Activated CD4-positive, alpha-beta T cell treated with anti-CD3 and anti-CD28 coated beads, Interleukin-2, amount 50 U/mL, for 4 hours (primary cell): ENCODE measurements around the gene ZNHIT6.
"Not testable (repeated sequence)": the region's sequence is repeated elsewhere in the genome, so short reads cannot be mapped to it uniquely, and the experiment has no call there.

Source experiments
- DNase-seq, 2 experiments: peaks; one replicate each; pipeline ENCODE4 v3.0.0-alpha.2; 2020

ZNHIT6 gene

DNA sequence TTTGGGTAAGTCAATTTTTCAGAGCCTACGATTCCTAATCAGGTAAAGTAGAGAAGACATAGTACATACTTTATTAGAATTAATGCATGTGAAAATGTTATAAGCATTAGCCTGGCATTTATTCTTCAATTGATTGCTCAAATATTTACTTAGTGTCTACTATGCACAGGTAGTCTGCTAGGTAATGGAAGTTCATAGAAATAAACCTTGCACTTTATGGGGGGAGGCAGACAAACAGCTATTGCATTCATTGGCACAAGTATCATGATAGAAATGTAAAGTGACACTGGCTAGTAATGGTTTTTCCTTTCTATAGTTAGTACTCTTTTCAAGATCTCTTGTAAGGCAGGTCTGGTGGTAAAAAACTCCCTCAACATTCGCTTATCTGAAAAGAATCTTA is 44.9 kb downstream of the ZNHIT6 start:
- DNase-seq: no peak

DNA sequence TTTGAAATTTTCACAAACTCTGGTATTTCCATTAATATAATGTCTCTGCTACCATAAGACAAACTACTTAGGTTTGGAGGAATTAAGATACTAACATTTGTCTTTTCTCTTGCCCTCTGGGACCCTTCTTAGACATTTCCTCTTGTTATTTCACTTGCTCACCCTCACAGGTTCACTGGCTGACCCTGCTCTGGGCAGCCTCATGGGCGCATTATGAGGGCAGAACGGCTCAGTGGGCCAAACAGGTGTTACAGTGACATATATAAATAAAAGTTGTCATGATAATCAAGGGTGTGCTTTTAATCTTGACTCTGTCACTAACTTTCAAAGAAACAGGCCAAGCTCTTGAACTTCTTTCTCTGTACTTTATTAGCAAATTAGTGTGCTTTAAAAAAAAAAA is 46.5 kb downstream of the ZNHIT6 start:
- DNase-seq: no peak

DNA sequence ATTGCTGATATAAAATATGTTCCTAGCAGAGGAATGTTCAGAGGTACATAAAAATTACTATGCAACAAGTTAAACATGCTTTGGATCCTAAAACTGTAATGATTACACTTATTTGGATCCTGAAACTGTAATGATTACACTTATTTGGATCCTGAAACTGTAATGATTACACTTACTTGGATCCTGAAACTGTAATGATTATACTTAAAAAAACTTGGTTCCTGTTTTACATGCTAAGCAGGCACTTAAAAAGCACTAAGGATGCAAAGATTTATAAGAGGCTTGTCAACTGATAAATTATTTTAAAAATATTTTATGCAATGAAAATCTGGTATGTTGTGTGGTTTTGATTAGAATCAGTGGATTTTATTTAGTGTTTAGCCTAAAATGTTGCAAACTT is 47.7 kb downstream of the ZNHIT6 start:
- DNase-seq: no peak

DNA sequence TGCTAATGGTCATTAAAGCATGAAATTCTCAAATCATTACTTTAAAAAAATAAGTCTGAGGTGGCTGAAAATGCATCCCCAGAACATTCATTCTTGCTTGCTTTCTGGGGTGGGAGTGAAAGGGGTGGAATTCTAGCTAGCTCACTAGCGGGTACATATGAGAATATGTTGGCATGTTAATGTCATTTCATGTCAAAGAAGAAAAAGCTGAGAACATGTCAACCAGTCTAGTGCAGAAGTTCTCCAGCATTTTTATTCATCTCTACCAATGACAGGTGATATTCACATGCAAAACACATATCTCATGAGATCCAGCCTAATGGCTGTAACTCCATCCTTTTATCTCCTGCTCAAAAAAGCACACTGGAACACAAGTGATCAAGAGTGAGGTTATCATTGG is 49.1 kb downstream of the ZNHIT6 start:
- no peak for DNase-seq

DNA sequence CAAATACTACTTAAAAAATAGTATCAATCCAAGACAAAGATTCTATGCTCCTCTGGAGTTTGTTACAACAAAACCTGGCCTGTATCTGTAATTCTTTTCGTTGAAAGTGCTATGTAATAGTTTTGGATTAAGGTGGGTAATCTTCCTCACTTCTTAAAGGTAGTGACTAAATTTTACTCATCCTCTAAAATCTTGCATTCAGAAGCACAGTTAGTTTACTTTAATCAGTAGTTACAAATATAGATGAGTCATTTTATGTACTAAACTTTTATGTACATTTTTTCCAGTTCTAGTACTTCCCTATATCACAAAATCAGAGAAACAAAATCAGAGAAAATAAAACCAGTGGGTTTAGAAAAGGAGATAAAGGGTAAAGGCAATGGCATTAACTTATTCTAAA is 51.3 kb downstream of the ZNHIT6 start:
- DNase-seq: no peak

DNA sequence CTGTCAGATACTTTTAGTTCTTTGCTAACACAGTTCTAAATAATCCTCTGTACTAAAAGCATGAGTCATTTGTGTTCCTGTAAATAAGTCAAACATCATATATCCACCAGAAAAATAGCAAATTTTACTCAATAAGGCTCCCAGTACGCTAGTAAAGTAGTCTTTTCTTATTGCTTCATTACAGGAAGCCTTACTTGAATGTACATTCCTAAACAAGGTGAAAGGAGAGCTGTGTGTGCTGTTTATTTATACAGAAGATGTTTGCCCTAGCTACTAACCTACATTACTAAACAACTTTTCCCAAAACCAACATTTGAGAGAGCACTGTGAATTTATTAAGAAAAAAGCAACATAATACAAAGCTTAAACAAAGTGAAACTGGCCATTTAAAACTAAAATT is 52.0 kb downstream of the ZNHIT6 start:
- DNase-seq: no peak

DNA sequence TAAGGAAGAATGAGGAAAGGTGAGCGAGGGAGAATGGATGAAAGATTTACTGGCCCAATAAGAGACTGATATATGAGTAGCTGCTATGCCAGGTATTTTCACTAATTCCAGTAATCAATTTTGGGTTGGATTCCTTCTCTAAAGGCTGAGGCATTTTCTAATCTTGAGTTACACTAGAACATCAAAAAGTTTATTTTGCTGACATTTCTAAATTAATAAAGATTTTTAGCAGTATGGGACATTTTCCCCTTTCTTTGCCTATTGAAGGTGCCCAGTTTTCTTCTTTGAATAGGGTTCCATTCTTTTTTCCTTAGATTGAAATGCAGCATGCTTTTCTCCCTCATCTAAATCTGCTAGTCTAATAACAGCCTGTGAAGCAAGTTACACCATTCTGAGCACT is 52.9 kb downstream of the ZNHIT6 start:
- DNase-seq: no peak

DNA sequence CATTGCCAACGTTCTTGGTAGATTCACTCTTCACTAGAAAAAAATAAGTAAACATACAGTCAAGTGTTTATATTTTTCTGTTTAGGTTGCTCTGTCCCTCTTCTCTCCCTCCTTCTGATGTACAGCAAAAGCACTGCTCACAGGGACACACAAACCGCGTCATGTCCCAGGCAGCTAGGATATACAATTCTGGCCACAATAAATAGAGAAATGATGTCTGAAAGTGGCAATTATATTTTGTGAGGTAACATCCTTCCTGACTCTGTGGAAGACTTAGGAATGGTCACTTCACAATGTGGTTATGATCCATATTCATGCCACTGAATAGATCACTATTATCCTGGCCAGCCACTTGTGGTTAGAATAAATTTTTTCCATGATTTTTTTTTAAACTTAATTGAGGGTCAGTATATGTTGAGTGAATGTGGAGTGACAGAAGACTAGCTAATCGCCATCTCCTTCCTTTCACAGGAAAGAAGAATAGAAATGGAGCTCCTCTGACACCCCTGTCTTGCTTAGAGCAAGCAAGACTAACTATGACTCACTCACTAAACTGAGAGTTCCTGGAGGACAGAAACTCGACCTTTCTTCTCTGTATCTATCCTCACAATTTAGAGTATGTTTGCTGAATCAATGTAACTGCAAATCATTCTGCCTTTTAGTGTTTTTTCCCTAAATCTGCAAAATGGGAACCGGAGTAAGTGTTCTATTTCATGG is 54.0 kb downstream of the ZNHIT6 start:
- no peak for DNase-seq

DNA sequence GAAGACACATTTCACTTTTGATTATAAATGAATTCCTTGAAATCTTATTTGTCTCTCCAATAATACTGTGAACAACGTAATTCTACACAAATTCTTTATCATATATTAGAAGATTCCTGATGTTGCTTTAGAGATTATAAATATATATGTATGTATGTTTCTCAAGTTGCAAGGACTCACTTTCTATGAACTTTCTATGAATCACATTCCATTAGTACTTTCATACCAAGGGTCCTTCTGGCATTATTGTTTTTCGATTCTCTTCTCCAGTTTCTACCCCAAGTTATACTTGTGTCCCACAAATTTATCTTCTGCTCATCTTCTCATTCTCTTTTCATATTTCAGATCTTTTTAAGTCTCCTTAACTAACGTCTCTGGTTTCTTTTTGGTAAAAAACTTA is 55.9 kb downstream of the ZNHIT6 start:
- no peak for DNase-seq

DNA sequence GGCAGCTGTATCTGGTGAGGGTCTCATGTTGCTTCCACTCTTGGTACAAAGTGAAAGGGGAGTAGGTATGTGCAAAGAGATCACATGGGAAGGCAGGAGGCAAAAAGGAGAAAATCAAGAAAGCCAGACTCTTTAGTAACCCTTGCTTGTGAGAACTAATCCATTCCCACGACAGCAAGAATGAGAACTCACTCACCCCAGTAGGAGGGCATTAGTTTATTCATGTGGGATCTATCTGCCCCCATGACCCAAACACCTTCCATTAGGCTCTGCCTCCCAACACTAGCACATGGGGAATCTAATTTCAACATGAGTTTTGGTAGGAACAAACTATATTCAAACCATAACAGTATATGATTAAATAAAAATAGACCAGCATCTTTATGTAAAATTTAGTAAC is 57.6 kb downstream of the ZNHIT6 start:
- DNase-seq: no peak

DNA sequence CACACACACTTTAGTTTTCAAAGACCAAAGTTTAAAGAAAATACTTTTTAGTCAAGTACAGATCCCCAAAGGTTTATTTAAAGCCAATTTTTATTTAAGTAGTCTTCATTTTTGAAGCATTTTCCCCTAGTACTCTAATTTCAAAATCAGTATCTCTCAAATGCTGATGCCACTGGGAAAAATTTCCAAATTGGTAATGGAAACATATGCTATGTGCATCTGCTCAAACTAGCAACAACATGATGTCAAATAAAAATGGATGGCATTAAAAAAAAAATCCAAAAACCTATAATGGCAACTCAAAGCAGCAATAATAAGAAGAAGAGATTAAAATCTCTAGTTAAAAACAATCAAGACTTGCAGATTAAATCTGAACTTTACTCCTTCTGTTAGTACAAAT is 58.6 kb downstream of the ZNHIT6 start:
- DNase-seq: no peak

DNA sequence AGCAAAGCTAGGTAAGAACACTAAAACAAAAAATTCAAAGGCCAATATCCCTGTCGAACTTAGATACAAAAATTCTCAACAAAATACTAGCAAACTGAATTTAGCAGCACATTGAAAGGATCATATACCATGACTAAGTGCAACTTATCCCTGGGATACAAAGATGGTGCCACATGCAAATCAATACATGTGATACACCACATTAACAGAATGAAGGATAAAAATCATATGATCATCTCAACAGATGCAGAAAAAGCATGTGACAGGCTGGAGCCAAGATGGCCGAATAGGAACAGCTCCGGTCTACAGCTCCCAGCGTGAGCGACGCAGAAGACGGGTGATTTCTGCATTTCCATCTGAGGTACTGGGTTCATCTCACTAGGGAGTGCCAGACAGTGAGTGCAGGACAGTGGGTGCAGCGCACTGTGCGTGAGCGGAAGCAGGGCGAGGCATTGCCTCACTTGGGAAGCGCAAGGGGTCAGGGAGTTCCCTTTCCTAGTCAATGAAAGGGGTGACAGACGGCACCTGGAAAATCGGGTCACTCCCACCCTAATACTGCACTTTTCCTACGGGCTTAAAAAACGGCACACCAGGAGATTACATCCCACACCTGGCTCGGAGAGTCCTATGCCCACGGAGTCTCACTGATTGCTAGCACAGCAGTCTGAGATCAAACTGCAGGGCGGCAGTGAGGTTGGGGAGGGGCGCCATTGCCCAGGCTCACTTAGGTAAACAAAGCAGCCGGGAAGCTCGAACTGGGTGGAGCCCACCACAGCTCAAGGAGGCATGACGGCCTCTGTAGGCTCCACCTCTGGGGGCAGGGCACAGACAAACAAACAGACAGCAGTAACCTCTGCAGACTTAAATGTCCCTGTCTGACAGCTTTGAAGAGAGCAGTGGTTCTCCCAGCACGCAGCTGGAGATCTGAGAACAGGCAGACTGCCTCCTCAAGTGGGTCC is 66.4 kb downstream of the ZNHIT6 start:
- not testable (repeated sequence) for DNase-seq

DNA sequence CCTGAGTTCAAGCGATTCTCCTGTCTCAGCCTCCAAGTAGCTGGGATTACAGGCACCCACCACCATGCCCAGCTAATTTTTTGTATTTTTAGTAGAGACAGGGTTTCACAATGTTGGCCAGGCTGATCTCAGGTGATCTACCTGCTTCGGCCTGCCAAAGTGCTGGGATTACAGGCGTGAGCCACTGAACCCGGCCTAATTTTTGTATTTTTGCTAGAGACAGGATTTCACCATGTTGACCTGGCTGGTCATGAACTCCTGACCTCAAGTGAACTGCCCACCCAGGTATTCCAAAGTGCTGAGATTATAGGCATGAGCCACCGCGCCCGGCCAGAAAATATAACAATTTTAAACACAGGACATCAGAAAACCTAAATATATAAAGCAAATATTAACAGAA is 68.3 kb downstream of the ZNHIT6 start:
- not testable (repeated sequence) for DNase-seq

DNA sequence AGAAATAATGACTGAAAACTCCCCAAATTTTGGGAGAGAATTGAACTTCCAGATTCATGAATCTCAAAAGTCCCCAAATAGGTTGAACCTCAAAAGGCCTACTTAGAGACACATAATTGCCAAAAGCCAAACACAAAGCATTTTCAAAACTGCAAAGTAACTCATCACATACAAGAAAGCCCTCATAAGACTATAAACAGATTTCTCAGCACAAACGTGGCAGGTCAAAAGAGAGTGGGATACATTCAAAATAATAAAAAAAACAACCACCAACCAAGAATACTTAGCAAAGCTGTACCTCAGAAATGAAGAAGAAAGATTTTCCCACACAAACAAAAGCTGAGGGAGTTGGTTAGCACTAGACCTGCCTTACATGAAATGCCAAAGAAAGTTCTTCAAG is 69.8 kb downstream of the ZNHIT6 start:
- DNase-seq: no peak

DNA sequence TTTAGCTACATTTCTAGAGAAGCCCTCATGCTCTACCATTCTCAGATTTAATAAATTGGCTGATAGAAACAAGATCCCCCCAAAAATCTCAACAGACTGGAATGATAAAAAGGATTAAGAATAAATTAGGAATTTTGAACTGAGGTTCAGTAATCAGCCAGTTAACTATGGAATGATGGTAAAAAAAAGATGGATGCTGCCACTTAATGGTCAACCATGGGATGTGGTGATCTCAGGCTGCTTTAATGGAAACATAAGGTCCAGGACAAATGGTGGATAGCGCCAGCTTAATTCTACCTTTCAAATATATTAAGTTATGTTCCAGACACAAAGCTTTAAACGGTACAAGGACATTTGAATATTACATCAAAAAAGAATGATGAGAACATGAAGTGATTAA is 77.7 kb downstream of the ZNHIT6 start:
- DNase-seq: no peak

DNA sequence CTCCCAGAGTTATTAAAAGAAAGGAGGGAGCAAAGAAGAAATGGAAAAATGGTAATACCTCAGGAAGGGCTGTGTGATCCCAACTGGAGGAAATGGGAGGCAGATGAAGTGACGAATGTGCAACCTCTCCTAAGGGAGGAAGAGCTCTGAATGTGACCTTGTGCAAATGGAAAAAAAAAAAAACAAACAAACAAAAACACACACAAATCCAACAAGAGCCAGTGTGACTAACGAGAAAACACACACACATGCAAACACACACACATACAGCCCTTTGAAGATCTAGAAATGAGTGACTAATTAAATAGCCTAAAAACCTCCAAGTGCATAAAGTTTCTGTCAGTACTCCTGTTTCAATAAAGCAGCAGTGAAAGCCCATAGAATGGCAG is 78.7 kb downstream of the ZNHIT6 start:
- no peak for DNase-seq

DNA sequence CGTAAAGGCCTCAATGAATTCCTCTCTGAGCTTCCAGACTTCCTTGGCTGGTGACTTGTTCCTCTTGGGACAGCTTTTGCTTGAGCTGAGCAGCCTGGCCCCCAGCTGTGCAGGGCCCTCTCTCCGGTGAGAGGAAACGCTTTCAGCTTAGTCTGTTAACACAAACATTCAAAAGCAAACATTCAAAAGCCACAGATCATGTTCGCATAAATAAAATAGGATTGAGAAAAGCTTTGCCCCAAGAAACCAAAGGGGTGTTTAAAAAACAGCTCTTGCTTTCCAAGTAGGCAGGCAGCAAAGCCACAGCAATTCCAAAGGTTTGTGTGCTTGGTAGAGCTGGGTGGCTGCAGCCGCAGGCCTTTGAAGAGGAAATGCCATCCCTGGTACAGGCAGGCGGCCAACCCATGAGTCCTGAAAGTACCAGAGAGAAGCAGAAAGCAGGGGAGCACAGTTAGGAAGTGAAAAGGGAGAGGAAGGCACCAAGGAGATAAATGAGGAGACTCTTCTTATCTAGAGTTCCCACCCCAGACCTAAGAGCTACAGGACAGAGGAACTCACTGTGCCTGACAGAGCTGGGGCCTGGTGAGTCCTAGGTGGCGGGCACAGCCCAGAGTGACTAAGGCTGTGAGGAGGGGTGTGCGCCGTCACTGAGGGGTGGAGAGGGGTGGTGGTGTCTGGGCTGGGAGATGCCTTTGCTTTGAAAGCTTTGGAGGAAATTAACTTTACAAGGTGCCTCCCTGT is 79.3 kb downstream of the ZNHIT6 start:
- no peak for DNase-seq

DNA sequence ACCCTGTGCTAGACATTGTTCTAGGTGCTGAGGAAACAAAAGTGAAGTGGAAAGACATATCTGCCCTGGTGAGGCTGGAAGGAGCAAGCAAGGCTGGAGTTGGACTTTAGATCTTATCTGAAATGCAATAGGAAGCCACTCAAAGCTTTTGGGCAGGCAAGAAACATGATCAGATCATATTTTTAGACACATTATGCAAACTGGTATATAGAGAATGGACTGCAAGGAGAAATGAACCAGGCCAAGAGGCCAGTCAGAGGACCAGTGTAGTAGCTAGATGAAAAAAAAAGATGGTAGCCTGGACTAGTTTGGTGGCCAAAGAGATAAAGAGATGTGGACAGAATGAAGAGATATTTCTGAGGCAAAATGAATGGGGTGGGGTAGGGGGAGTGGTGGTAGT is 81.4 kb downstream of the ZNHIT6 start:
- DNase-seq: no peak

DNA sequence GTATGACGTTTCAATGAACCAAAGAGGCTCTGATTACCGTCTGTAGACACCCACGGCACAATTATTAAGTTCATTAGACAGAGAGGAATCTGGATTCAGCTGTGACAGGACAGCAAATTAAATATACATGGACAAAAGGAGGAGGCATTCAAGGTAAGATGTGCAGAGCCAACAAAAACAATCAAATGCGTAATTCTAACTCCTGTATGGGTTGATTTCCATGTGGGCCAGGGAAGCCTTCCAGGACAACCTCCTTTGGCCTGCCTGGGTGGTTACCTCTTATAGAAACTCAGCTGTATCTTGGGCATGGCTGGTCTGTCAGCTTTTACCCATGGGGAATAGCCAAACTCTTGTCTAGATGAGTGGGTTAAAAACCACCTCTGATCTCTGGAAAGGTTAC is 83.9 kb downstream of the ZNHIT6 start:
- DNase-seq: no peak

DNA sequence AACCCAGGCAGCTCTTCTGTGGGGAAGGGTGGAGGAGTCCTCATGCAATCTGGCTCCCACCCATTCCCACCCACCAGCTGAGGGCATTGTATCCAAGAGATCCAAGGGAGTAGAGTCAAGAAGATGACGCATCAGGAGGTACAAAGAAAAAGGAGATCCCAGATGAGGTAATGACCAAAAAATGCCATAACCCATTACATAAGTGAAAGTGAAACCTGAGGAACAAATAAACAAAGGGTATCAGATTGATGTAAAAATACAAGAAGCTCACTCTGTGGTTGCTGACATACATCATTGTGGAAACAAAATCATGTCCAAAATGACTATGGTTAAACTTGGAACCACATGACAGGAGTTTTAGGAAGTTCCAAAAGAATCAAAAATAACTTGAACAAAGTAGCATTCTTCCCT is 85.2 kb downstream of the ZNHIT6 start:
- no peak for DNase-seq

DNA sequence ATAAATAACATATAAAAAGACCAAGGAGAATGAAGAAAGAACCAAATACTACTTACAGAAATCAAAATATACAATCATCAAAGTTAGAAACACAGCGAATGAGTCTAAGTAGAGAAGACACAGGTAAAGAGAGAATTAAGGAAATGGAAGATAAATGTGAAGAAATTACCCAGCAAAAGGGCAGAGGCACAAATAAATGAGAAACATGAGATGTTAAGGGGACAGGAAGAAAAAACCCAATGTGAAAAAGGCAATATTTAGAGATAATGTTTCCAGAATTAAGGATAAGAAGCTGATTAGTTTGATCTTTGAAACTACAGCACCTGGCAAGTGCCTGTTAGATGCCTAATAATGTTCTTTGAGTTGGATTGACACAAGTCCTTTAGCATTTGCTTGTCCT is 86.8 kb downstream of the ZNHIT6 start:
- no peak for DNase-seq

DNA sequence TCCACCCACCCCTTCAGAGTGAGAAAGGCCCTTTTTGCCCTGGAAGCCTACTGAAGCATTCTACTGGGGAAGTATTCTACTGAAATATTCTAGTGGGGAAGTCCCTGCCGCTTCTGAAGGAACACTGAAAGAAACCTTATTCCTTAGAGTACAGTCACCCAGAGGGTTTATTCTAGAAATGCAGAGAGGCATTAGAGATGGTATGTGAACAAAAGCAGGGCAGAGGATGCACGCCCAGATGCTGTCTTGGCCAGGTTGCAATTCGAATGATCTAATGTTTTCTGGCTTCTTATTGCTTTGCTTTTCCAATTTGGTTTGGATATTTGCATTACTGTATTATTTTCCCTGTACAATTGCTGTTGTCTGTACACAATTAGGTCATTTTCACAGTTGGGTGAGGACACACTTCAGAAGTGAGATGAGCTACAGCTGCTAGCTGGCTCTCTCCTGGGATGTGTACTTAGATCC is 90.6 kb downstream of the ZNHIT6 start:
- DNase-seq: no peak

DNA sequence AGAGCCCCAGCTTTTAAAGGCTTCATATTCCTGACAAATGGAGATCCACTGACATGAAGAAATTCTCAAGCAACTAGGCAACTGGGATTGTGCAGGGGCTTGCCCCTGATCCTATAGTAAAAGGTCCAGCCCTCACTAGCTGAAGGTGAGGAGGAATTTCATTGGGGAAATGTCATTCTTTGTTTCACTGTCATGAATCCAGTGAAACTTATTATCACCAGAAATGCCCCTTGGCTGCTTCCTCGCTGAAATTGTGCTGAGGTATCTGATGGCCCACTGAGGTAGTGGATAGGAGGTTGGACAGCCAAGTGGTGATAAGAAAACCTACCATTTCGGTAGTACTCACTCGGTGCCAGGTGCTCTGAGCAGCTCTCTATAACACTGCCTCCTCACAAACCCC is 91.5 kb downstream of the ZNHIT6 start:
- DNase-seq: no peak

DNA sequence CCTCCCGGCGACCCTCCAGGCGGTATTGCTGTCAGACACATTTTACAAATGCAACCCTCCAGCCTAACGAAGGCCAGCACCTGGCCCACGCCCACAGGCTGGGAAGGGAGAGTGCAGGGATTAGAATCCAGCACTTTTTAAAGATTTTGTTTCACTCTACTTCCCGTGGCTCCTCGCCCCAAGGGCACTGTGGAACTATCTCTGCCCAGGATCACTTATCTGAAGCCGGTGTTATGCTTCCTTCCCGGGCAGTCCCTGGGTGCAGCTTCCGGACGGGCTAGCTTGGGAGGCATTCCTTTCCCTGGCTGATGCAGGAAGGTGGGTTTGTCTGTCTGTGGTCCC is 91.9 kb downstream of the ZNHIT6 start:
- DNase-seq: no peak
